HepG2 (cell line): ENCODE data around the gene CHDH. TPM values are rescaled to one million over a fixed set of nuclear protein-coding genes. Genes with fewer than 3 reads are reported as not detected.

Experiments
- DNMT3B ChIP-seq: conservative IDR thresholded peaks from 2 replicates; pipeline ENCODE4 v1.6.1; 2016; ENCODE audit warnings: missing biosample characterization, control low read depth
- ETV5 ChIP-seq: IDR thresholded peaks from 2 replicates; pipeline ENCODE4 v1.6.1; 2018; ENCODE audit warnings: missing biosample characterization, missing genetic modification reagents, inconsistent platforms, borderline replicate concordance
- MEF2D ChIP-seq: sonication (generic); formaldehyde crosslinking; IDR thresholded peaks from 2 replicates; pipeline ENCODE4 v1.5.1; 2020; ENCODE audit warnings: mild to moderate bottlenecking, missing genetic modification reagents
- MYC ChIP-seq: sonication (generic); formaldehyde crosslinking; IDR thresholded peaks from 2 replicates; pipeline ENCODE4 v1.9.0; 2021; ENCODE audit warnings: missing genetic modification reagents, borderline replicate concordance
- NR2F2 ChIP-seq: IDR thresholded peaks from 2 replicates; pipeline ENCODE4 v1.6.1; 2012; ENCODE audit warnings: low read depth, inconsistent platforms, borderline replicate concordance
- SALL1 ChIP-seq: sonication (generic); formaldehyde crosslinking; IDR thresholded peaks from 2 replicates; pipeline ENCODE4 v1.8.0; 2022; ENCODE audit warnings: mild to moderate bottlenecking, missing genetic modification reagents
- TBX3 ChIP-seq: fragments of 450-650 bp; IDR thresholded peaks from 2 replicates; pipeline ENCODE4 v1.6.1; 2017; ENCODE audit warnings: antibody characterized with exemption, mild to moderate bottlenecking, inconsistent platforms, borderline replicate concordance
- ZNF282 ChIP-seq: fragments of 450-650 bp; IDR thresholded peaks from 2 replicates; pipeline ENCODE4 v1.6.1; 2018; ENCODE audit not compliant: partially characterized antibody
- ZNF501 ChIP-seq: sonication (generic); formaldehyde crosslinking; IDR thresholded peaks from 2 replicates; pipeline ENCODE4 v1.5.1; 2020; ENCODE audit warnings: mild to moderate bottlenecking, moderate library complexity, missing genetic modification reagents
- ZNF543 ChIP-seq: sonication (generic); formaldehyde crosslinking; IDR thresholded peaks from 2 replicates; pipeline ENCODE4 v1.4.0; 2020; ENCODE audit warnings: mild to moderate bottlenecking, missing genetic modification reagents
- ZNF615 ChIP-seq: sonication (generic); formaldehyde crosslinking; IDR thresholded peaks from 2 replicates; pipeline ENCODE4 v1.5.0; 2020; ENCODE audit warnings: mild to moderate bottlenecking, missing genetic modification reagents, borderline replicate concordance
- polyA plus RNA-seq, 8 experiments: library from polyadenylated mRNA; depleted of rRNA in 3 of 8; stranded (reverse) in 7 of 8; unstranded in 1 of 8; fragments of >200 nt; fragmentation: Illumina TruSeq in 4 of 8; extraction: Trizol in 4 of 8; gene quantifications; 2 replicates each; pipeline versions ENCODE4 v1.2.1 to v1.2.3, GENCODE V29; 2011 to 2016; ENCODE audit warnings: low read depth in 4 of 8, missing spikeins in 1 of 8, mixed read lengths in 1 of 8; ENCODE audit not compliant: insufficient read depth in 1 of 8
- total RNA-seq, 5 experiments: library from RNA; depleted of rRNA; stranded (reverse); fragments of >200 nt; fragmentation: Illumina TruSeq; extraction: Trizol; gene quantifications; 2 replicates each; pipeline ENCODE4 v1.2.3, GENCODE V29; 2016; ENCODE audit warnings: low read depth in 1 of 5
- TF ChIP-seq, protein P1 (sequence below): sonication (generic); formaldehyde crosslinking; IDR thresholded peaks from 2 replicates; pipeline ENCODE4 v1.4.0; 2020; ENCODE audit warnings: missing genetic modification reagents, mild to moderate bottlenecking, borderline replicate concordance
- TF ChIP-seq, protein P2 (sequence below), 2 experiments: sonication (generic) in 1 of 2; formaldehyde crosslinking in 1 of 2; IDR thresholded peaks; 2 replicates each; pipeline versions ENCODE4 v1.4.0 to v1.6.1; 2018 to 2020; ENCODE audit warnings: missing genetic modification reagents in 2 of 2, borderline replicate concordance in 1 of 2, low read depth in 1 of 2, mild to moderate bottlenecking in 1 of 2, missing biosample characterization in 1 of 2
- TF ChIP-seq, protein P3 (sequence below): IDR thresholded peaks from 2 replicates; pipeline ENCODE4 v1.6.1; 2018; ENCODE audit warnings: missing genetic modification reagents
- TF ChIP-seq, protein P4 (sequence below): sonication (generic); formaldehyde crosslinking; IDR thresholded peaks from 2 replicates; pipeline ENCODE4 v1.4.0; 2020; ENCODE audit warnings: missing genetic modification reagents
- TF ChIP-seq, protein P5 (sequence below): sonication (generic); formaldehyde crosslinking; IDR thresholded peaks from 2 replicates; pipeline ENCODE4 v1.8.1; 2023; ENCODE audit warnings: mild to moderate bottlenecking, moderate library complexity, missing genetic modification reagents
- TF ChIP-seq, protein P6 (sequence below): sonication (generic); formaldehyde crosslinking; IDR thresholded peaks from 2 replicates; pipeline ENCODE4 v1.9.0; 2021; ENCODE audit warnings: missing genetic modification reagents, borderline replicate concordance

CHDH gene
- total and polyA plus RNA-seq, 2 of the 13 experiments (the other 11 are each of a cell fraction or from before 2014, with no cell fraction given), result 28.1 to 48.9 TPM

DNA sequence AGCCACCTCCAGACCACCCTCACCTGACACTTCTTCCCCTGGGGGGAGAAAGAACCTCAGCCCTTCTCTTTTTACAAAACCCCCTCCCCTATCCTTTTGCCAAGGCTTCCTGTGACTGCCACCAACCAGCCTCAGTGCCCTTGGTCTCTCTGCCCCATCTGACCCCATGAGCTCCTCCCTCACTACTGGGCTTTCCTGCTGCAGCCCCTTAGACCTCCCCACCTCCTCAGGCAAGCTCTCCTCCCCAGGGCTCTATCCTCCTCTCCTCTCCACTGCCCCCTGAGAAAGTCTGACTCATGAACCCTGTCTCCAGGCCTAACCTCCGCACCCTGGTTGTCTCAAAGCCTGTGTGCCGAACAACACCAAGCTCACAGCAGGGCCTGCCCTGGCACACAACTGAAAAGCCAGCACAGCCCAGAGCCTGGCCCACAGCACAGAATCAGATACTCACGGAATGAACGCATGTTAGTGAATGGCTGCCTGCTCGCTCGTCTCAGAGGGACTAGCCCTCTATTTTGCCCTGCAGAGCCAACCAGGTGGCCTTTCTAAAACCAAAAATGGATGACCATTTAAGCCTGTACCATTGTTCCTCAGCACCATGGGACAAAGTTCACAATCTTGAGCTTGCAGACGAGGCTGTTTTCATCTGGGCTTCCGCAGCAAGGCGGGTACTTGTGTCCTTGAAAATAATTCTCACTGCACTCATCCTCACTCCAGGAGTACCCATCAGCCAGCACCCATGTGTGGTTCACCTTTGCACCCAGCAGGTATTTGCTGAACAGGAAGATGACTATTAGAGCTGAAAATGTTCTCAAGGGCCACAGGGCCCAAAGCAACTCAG, 1.7 kb downstream of the CHDH start (continued):
- TF ChIP-seq, protein P1, sequence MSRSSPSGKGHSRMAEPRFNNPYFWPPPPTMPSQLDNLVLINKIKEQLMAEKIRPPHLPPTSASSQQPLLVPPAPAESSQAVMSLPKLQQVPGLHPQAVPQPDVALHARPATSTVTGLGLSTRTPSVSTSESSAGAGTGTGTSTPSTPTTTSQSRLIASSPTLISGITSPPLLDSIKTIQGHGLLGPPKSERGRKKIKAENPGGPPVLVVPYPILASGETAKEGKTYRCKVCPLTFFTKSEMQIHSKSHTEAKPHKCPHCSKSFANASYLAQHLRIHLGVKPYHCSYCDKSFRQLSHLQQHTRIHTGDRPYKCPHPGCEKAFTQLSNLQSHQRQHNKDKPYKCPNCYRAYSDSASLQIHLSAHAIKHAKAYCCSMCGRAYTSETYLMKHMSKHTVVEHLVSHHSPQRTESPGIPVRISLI (CRISPR knock-in tag), result peak; percentile 7; the same call in 1 of the 2 replicates
- TF ChIP-seq, protein P2, sequence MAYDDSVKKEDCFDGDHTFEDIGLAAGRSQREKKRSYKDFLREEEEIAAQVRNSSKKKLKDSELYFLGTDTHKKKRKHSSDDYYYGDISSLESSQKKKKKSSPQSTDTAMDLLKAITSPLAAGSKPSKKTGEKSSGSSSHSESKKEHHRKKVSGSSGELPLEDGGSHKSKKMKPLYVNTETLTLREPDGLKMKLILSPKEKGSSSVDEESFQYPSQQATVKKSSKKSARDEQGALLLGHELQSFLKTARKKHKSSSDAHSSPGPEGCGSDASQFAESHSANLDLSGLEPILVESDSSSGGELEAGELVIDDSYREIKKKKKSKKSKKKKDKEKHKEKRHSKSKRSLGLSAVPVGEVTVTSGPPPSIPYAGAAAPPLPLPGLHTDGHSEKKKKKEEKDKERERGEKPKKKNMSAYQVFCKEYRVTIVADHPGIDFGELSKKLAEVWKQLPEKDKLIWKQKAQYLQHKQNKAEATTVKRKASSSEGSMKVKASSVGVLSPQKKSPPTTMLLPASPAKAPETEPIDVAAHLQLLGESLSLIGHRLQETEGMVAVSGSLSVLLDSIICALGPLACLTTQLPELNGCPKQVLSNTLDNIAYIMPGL (CRISPR knock-in tag; IDR thresholded peaks at IDR 0.05; ENCODE audit: borderline replicate concordance in 1 of 2, low read depth in 1 of 2), result peak; percentile 29 to 70; a peak in 2 of 4 replicates
- 0 out of 2 replicates have a peak, but pooled peaks have one; percentile 15 for TF ChIP-seq DNMT3B (CRISPR knock-in tag)
- peak; percentile 26; the same call in 1 of the 2 replicates for TF ChIP-seq MYC (CRISPR knock-in tag)
- peak; percentile 80 for TF ChIP-seq ETV5
- no peak for TF ChIP-seq TBX3
- TF ChIP-seq, protein P3, sequence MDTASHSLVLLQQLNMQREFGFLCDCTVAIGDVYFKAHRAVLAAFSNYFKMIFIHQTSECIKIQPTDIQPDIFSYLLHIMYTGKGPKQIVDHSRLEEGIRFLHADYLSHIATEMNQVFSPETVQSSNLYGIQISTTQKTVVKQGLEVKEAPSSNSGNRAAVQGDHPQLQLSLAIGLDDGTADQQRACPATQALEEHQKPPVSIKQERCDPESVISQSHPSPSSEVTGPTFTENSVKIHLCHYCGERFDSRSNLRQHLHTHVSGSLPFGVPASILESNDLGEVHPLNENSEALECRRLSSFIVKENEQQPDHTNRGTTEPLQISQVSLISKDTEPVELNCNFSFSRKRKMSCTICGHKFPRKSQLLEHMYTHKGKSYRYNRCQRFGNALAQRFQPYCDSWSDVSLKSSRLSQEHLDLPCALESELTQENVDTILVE (CRISPR knock-in tag), result no peak
- TF ChIP-seq NR2F2, result peak; percentile 27; the same call in 1 of the 2 replicates
- TF ChIP-seq, protein P4, sequence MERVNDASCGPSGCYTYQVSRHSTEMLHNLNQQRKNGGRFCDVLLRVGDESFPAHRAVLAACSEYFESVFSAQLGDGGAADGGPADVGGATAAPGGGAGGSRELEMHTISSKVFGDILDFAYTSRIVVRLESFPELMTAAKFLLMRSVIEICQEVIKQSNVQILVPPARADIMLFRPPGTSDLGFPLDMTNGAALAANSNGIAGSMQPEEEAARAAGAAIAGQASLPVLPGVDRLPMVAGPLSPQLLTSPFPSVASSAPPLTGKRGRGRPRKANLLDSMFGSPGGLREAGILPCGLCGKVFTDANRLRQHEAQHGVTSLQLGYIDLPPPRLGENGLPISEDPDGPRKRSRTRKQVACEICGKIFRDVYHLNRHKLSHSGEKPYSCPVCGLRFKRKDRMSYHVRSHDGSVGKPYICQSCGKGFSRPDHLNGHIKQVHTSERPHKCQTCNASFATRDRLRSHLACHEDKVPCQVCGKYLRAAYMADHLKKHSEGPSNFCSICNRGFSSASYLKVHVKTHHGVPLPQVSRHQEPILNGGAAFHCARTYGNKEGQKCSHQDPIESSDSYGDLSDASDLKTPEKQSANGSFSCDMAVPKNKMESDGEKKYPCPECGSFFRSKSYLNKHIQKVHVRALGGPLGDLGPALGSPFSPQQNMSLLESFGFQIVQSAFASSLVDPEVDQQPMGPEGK (CRISPR knock-in tag), result peak; percentile 48
- TF ChIP-seq MEF2D (CRISPR knock-in tag), result no peak; the same call in 1 of the 2 replicates
- TF ChIP-seq ZNF282, result no peak
- TF ChIP-seq, protein P5, sequence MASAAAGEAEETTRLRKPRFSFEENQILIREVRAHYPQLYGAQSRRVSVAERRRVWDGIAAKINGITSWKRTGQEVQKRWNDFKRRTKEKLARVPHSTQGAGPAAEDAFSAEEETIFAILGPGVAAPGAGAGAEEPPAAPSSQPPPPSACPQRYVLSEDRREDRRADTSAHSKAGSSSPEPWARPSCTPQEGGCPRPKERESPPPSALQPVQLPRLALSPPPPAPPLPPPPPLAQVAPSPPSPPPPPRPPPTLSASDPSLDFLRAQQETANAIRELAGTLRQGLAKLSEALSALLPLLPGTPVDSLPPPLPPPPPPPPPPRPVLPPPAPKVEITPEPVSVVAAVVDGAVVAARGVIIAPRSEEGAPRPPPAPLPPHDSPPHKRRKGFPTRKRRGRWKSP (CRISPR knock-in tag), result 0 out of 2 replicates have a peak, but pooled peaks have one; percentile 5
- TF ChIP-seq, protein P6, sequence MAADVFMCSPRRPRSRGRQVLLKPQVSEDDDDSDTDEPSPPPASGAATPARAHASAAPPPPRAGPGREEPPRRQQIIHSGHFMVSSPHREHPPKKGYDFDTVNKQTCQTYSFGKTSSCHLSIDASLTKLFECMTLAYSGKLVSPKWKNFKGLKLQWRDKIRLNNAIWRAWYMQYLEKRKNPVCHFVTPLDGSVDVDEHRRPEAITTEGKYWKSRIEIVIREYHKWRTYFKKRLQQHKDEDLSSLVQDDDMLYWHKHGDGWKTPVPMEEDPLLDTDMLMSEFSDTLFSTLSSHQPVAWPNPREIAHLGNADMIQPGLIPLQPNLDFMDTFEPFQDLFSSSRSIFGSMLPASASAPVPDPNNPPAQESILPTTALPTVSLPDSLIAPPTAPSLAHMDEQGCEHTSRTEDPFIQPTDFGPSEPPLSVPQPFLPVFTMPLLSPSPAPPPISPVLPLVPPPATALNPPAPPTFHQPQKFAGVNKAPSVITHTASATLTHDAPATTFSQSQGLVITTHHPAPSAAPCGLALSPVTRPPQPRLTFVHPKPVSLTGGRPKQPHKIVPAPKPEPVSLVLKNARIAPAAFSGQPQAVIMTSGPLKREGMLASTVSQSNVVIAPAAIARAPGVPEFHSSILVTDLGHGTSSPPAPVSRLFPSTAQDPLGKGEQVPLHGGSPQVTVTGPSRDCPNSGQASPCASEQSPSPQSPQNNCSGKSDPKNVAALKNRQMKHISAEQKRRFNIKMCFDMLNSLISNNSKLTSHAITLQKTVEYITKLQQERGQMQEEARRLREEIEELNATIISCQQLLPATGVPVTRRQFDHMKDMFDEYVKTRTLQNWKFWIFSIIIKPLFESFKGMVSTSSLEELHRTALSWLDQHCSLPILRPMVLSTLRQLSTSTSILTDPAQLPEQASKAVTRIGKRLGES (CRISPR knock-in tag), result no peak
- no peak for TF ChIP-seq ZNF501 (CRISPR knock-in tag)
- TF ChIP-seq SALL1, result peak; percentile 83
- TF ChIP-seq ZNF615 (CRISPR knock-in tag), result no peak
- TF ChIP-seq ZNF543 (CRISPR knock-in tag), result no peak; the same call in 1 of the 2 replicates
